ENCODE results near the gene CCL4L2. TPM values are rescaled to one million over a fixed set of nuclear protein-coding genes. Genes with fewer than 3 reads are reported as not detected.
"Not testable (repeated sequence)": the region's sequence is repeated elsewhere in the genome, so short reads cannot be mapped to it uniquely, and the experiment has no call there.

Gene CCL4L2
- total RNA-seq, 1 donor from 2014 or later: not detected

- intact Hi-C loops (cut with DNase I): no loop called here
- no peaks in the 10 kb centered on the region for H3K9me3 ChIP-seq
- H3K27me3 ChIP-seq: no peaks in the 10 kb centered on the region
Observed at GRCh38 chr17:36198831-36199465, 11.9 kb upstream of the CCL4L2 start.

GRCh38 chr17:36201102-36201501, 9.8 kb upstream of the CCL4L2 start:
- DNase-seq (ENCODE audit: low spot score in 2 of 2); H3K27ac ChIP-seq; H3K4me1 ChIP-seq; H3K36me3 ChIP-seq; intact Hi-C loops (cut with DNase I); H3K4me3 ChIP-seq; H3K27me3 ChIP-seq; H3K9me3 ChIP-seq: not testable (repeated sequence)

More at GRCh38 chr17:36198831-36199465, 11.9 kb upstream of the CCL4L2 start:
- DNase-seq (ENCODE audit: low spot score in 2 of 2): no peak
- Histone ChIP-seq H3K4me3 (no peak overlapping the region), H3K27ac (no peak overlapping the region), H3K36me3 (no peaks in the 10 kb centered on the region), H3K4me1 (no peaks in the 10 kb centered on the region)
- TF ChIP-seq CTCF (IDR thresholded peaks at IDR 0.05): no peak

GRCh38 chr17:36201506-36201905, 9.4 kb upstream of the CCL4L2 start:
- H3K27ac ChIP-seq; DNase-seq (ENCODE audit: low spot score in 2 of 2); H3K36me3 ChIP-seq; H3K27me3 ChIP-seq; H3K4me3 ChIP-seq; H3K9me3 ChIP-seq; intact Hi-C loops (cut with DNase I); H3K4me1 ChIP-seq: not testable (repeated sequence)

- no peaks in the 10 kb centered on the region for H3K27me3 ChIP-seq
- DNase-seq (ENCODE audit: low spot score in 2 of 2): no peak
- TF ChIP-seq CTCF (IDR thresholded peaks at IDR 0.05): no peak
- H3K4me3 ChIP-seq: no peak overlapping the region
- intact Hi-C loops (cut with DNase I): no loop called here
- no peak overlapping the region for H3K27ac ChIP-seq
- no peaks in the 10 kb centered on the region for H3K4me1 ChIP-seq
- H3K9me3 ChIP-seq: no peaks in the 10 kb centered on the region
- H3K36me3 ChIP-seq: no peaks in the 10 kb centered on the region
Observed at GRCh38 chr17:36203335-36203734, 7.5 kb upstream of the CCL4L2 start.

- H3K36me3 ChIP-seq: no peaks in the 10 kb centered on the region
- no peaks in the 10 kb centered on the region for H3K9me3 ChIP-seq
- no peak for TF ChIP-seq CTCF (IDR thresholded peaks at IDR 0.05)
- intact Hi-C loops (cut with DNase I): no loop called here
- no peak overlapping the region for H3K4me3 ChIP-seq
- H3K27me3 ChIP-seq: no peaks in the 10 kb centered on the region
- DNase-seq (ENCODE audit: low spot score in 2 of 2): no peak
- H3K27ac ChIP-seq: no peak overlapping the region
- H3K4me1 ChIP-seq: no peaks in the 10 kb centered on the region
Observed at GRCh38 chr17:36204724-36205500, 6.0 kb upstream of the CCL4L2 start.

GRCh38 chr17:36205637-36206485, 5.0 kb upstream of the CCL4L2 start:
- H3K36me3 ChIP-seq: no peaks in the 10 kb centered on the region
- no peak for DNase-seq (ENCODE audit: low spot score in 2 of 2)
- H3K4me1 ChIP-seq: no peaks in the 10 kb centered on the region
- H3K9me3 ChIP-seq: no peaks in the 10 kb centered on the region
- no peak overlapping the region for H3K27ac ChIP-seq
- H3K4me3 ChIP-seq: no peak overlapping the region
- no peaks in the 10 kb centered on the region for H3K27me3 ChIP-seq
- TF ChIP-seq CTCF (IDR thresholded peaks at IDR 0.05): no peak
- intact Hi-C loops (cut with DNase I): no loop called here

- H3K9me3 ChIP-seq; intact Hi-C loops (cut with DNase I): not testable (repeated sequence)
Observed at GRCh38 chr17:36206486-36206821, 4.4 kb upstream of the CCL4L2 start.

GRCh38 chr17:36207383-36207782, 3.5 kb upstream of the CCL4L2 start:
- H3K27ac ChIP-seq; H3K4me3 ChIP-seq; H3K4me1 ChIP-seq; H3K27me3 ChIP-seq; intact Hi-C loops (cut with DNase I); H3K9me3 ChIP-seq; DNase-seq (ENCODE audit: low spot score in 2 of 2); H3K36me3 ChIP-seq: not testable (repeated sequence)

More at GRCh38 chr17:36206486-36206821, 4.4 kb upstream of the CCL4L2 start:
- H3K36me3 ChIP-seq; DNase-seq (ENCODE audit: low spot score in 2 of 2); H3K4me3 ChIP-seq; H3K27me3 ChIP-seq; H3K27ac ChIP-seq; H3K4me1 ChIP-seq: not testable (repeated sequence)
